ENCODE results near the gene PAXIP1.
"Not testable (repeated sequence)": the region's sequence is repeated elsewhere in the genome, so short reads cannot be mapped to it uniquely, and the experiment has no call there.

The PAXIP1 gene

GRCh38 chr7:154934353-154934952 lies 68.5 kb downstream of the PAXIP1 start:
- DNase-seq, result not testable (repeated sequence)

- no peak for DNase-seq
Observed at GRCh38 chr7:154931906-154932305, 71.0 kb downstream of the PAXIP1 start.

GRCh38 chr7:154929006-154929726 lies 73.8 kb downstream of the PAXIP1 start:
- peak; percentile 12 for DNase-seq

- DNase-seq, result peak; percentile 96
Observed at GRCh38 chr7:154928136-154929005, 74.6 kb downstream of the PAXIP1 start.

- DNase-seq, result peak; percentile 93
Observed at GRCh38 chr7:154927624-154928125, 75.2 kb downstream of the PAXIP1 start.

- DNase-seq, result not testable (repeated sequence)
Observed at GRCh38 chr7:154922472-154922871, 80.5 kb downstream of the PAXIP1 start.

GRCh38 chr7:154919344-154920225 lies 83.3 kb downstream of the PAXIP1 start:
- DNase-seq, result no peak

GRCh38 chr7:154918741-154919140 lies 84.2 kb downstream of the PAXIP1 start:
- DNase-seq, result no peak

- DNase-seq, result no peak
Observed at GRCh38 chr7:154918266-154918665, 84.7 kb downstream of the PAXIP1 start.

- DNase-seq, result no peak
Observed at GRCh38 chr7:154917808-154918160, 85.1 kb downstream of the PAXIP1 start.

- no peak for DNase-seq
Observed at GRCh38 chr7:154916856-154917807, 85.8 kb downstream of the PAXIP1 start.

- DNase-seq, result no peak
Observed at GRCh38 chr7:154916381-154916780, 86.5 kb downstream of the PAXIP1 start.

GRCh38 chr7:154915600-154915999 lies 87.3 kb downstream of the PAXIP1 start:
- DNase-seq, result no peak

GRCh38 chr7:154914996-154915380 lies 87.9 kb downstream of the PAXIP1 start:
- DNase-seq, result no peak

- no peak for DNase-seq
Observed at GRCh38 chr7:154914308-154914995, 88.5 kb downstream of the PAXIP1 start.

GRCh38 chr7:154913638-154914307 lies 89.2 kb downstream of the PAXIP1 start:
- DNase-seq, result peak; percentile 86

GRCh38 chr7:154912871-154913637 lies 89.9 kb downstream of the PAXIP1 start:
- no peak for DNase-seq

- DNase-seq, result no peak
Observed at GRCh38 chr7:154911862-154912455, 91.0 kb downstream of the PAXIP1 start.

GRCh38 chr7:154911411-154911810 lies 91.5 kb downstream of the PAXIP1 start:
- no peak for DNase-seq
